Measurements from ENCODE around the gene HSD17B12. TPM values are rescaled to one million over a fixed set of nuclear protein-coding genes. Genes with fewer than 3 reads are reported as not detected.

HSD17B12 gene
- total and polyA plus RNA-seq, 2 of the 13 experiments (the other 11 are each of a cell fraction or from before 2014, with no cell fraction given), result 50.3 to 117 TPM

GRCh38 chr11:43748095-43748494 is 67.6 kb downstream of the HSD17B12 start:
- H3K4me2 ChIP-seq (ENCODE audit: low read depth, low read length), result no peak overlapping the region
- H3K4me3 ChIP-seq (replicated peaks in 1 of 3; ENCODE audit: insufficient read depth in 1 of 3, low read depth in 2 of 3, low read length in 3 of 3), result no peak overlapping the region
- no peak for DNase-seq (ENCODE audit: low spot score)
- H3K27me3 ChIP-seq (ENCODE audit: control insufficient read depth in 1 of 2, insufficient read depth in 2 of 2, low read length in 2 of 2), result no peaks in the 10 kb centered on the region
- ChIA-PET CTCF (ENCODE audit: low intra/inter-chr PET ratio, low total read pairs) (no interaction called here), POLR2A (no interaction called here)
- H3K9ac ChIP-seq (ENCODE audit: insufficient read depth, low read depth, low read length), result no peak overlapping the region
- in situ Hi-C loops (cut with HindIII; ENCODE audit: extremely low pct_ligation_motif_present, low pct_unique_long_range_greater_than_20kb), result no loop called here
- no peak for ATAC-seq
- 97% methylated on average over 2 of the region's 2 CpGs for WGBS (ENCODE audit: low lambda C conversion rate)
- H3K27ac ChIP-seq (ENCODE audit: extremely low read length, insufficient read depth, low read length), result no peak overlapping the region
- intact Hi-C loops (cut with micrococcal nuclease; ENCODE audit: unreplicated experiment), result no loop called here
- peaks cover 34% of the 10 kb centered on the region for H3K79me2 ChIP-seq (ENCODE audit: insufficient read depth, low read length)
- BruUV-seq (replicated peaks), result no TSS peak
- TF ChIP-seq FOXJ3 (CRISPR knock-in tag; IDR thresholded peaks at IDR 0.05; ENCODE audit: borderline replicate concordance), result no peak
- no peak for TF ChIP-seq AGO1 (IDR thresholded peaks at IDR 0.05; ENCODE audit: low read depth, low read length, poor library complexity, severe bottlenecking)
- TF ChIP-seq ZNF883 (CRISPR knock-in tag; IDR thresholded peaks at IDR 0.05; ENCODE audit: not compliant biosample characterization), result no peak
- TF ChIP-seq NFKB2 (CRISPR knock-in tag; IDR thresholded peaks at IDR 0.05; ENCODE audit: borderline replicate concordance), result no peak
- no peak for TF ChIP-seq ZFP36 (IDR thresholded peaks at IDR 0.05; ENCODE audit: borderline replicate concordance, low read depth, low read length, partially characterized antibody)
- no peak for TF ChIP-seq ZBTB34 (CRISPR knock-in tag; IDR thresholded peaks at IDR 0.05)
- TF ChIP-seq ZNF205 (CRISPR knock-in tag; IDR thresholded peaks at IDR 0.05), result no peak
- H2AFZ ChIP-seq (ENCODE audit: low read length), result no peak overlapping the region
- H3K4me1 ChIP-seq (ENCODE audit: insufficient read depth, low read length), result peaks cover 10% of the 10 kb centered on the region; the same call in 1 of the 2 replicates
- H4K20me1 ChIP-seq (ENCODE audit: insufficient read depth, low read length), result peaks cover 11% of the 10 kb centered on the region; the same call in 1 of the 2 replicates
- H3K9me3 ChIP-seq (ENCODE audit: low read length), result no peaks in the 10 kb centered on the region
- peaks cover 6 to 17% of the 10 kb centered on the region in 2 experiments for H3K36me3 ChIP-seq (replicated peaks in 1 of 2; ENCODE audit: control insufficient read depth in 1 of 2, insufficient read depth in 2 of 2, low read length in 2 of 2)
- no peak for FAIRE-seq

DNA sequence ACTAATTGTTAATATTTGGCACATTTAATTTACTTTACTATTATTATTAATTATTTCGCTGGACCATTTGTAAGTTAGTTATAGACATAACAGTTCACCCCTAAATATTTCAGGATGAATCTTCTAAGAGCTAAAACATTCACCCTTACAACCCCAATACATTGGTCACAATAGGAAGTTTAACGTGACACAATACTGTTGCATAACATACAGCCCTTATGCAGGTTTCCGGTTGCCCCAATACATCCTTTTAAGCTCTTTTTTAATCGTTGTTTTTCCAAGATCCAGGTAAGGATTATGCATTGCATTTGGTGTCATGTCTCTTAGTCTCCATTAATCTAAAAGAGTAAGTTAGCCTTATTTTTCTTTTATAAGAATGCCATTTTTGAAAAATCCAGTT is 71.2 kb downstream of the HSD17B12 start:
- Histone ChIP-seq H3K27me3 (ENCODE audit: control insufficient read depth in 1 of 2, insufficient read depth in 2 of 2, low read length in 2 of 2) (no peaks in the 10 kb centered on the region), H4K20me1 (ENCODE audit: insufficient read depth, low read length) (peaks cover 6% of the 10 kb centered on the region; the same call in 1 of the 2 replicates)
- CTCF ChIA-PET (ENCODE audit: low intra/inter-chr PET ratio, low total read pairs), result no interaction called here
- no peak for TF ChIP-seq HOXA7 (CRISPR knock-in tag; IDR thresholded peaks at IDR 0.05)
- no peak for TF ChIP-seq FOXO1 (CRISPR knock-in tag; IDR thresholded peaks at IDR 0.05)
- TF ChIP-seq GABPB1 (CRISPR knock-in tag; IDR thresholded peaks at IDR 0.05), result no peak
- TF ChIP-seq ZFP82 (CRISPR knock-in tag; IDR thresholded peaks at IDR 0.05; ENCODE audit: borderline replicate concordance), result no peak
- TF ChIP-seq, protein P1, sequence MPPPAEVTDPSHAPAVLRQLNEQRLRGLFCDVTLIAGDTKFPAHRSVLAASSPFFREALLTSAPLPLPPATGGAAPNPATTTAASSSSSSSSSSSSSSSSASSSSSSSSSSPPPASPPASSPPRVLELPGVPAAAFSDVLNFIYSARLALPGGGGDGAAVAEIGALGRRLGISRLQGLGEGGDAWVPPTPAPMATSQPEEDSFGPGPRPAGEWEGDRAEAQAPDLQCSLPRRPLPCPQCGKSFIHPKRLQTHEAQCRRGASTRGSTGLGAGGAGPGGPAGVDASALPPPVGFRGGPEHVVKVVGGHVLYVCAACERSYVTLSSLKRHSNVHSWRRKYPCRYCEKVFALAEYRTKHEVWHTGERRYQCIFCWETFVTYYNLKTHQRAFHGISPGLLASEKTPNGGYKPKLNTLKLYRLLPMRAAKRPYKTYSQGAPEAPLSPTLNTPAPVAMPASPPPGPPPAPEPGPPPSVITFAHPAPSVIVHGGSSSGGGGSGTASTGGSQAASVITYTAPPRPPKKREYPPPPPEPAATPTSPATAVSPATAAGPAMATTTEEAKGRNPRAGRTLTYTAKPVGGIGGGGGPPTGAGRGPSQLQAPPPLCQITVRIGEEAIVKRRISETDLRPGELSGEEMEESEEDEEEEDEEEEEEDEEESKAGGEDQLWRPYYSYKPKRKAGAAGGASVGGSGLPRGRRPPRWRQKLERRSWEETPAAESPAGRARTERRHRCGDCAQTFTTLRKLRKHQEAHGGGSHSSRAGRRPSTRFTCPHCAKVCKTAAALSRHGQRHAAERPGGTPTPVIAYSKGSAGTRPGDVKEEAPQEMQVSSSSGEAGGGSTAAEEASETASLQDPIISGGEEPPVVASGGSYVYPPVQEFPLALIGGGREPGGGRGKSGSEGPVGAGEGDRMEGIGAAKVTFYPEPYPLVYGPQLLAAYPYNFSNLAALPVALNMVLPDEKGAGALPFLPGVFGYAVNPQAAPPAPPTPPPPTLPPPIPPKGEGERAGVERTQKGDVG (CRISPR knock-in tag; IDR thresholded peaks at IDR 0.05; ENCODE audit: borderline replicate concordance), result no peak
- TF ChIP-seq CCAR2 (optimal IDR thresholded peaks at IDR 0.05; ENCODE audit: low read depth, low read length), result no peak
- TF ChIP-seq KDM5B (CRISPR knock-in tag; IDR thresholded peaks at IDR 0.05; ENCODE audit: borderline replicate concordance), result no peak
- no peak for TF ChIP-seq NFE2 (CRISPR knock-in tag; IDR thresholded peaks at IDR 0.05)

More for the DNA sequence above, 71.2 kb downstream of the HSD17B12 start:
- Histone ChIP-seq H3K4me2 (ENCODE audit: low read depth, low read length) (no peak overlapping the region), H3K36me3 (replicated peaks in 1 of 2; ENCODE audit: control insufficient read depth in 1 of 2, insufficient read depth in 2 of 2, low read length in 2 of 2) (peaks cover 0 to 28% of the 10 kb centered on the region in 2 experiments; a peak in 4 of 5 replicates), H3K9me3 (ENCODE audit: low read length) (no peaks in the 10 kb centered on the region), H3K9ac (ENCODE audit: insufficient read depth, low read depth, low read length) (no peak overlapping the region), H3K4me3 (replicated peaks in 1 of 3; ENCODE audit: insufficient read depth in 1 of 3, low read depth in 2 of 3, low read length in 3 of 3) (no peak overlapping the region), H3K27ac (ENCODE audit: extremely low read length, insufficient read depth, low read length) (no peak overlapping the region), H2AFZ (ENCODE audit: low read length) (no peak overlapping the region), H3K4me1 (ENCODE audit: insufficient read depth, low read length) (peaks cover 8% of the 10 kb centered on the region; the same call in 1 of the 2 replicates), H3K79me2 (ENCODE audit: insufficient read depth, low read length) (peaks cover 7% of the 10 kb centered on the region)
- ATAC-seq (no peak), DNase-seq (ENCODE audit: low spot score) (no peak), FAIRE-seq (no peak)
- in situ Hi-C loops (cut with HindIII; ENCODE audit: extremely low pct_ligation_motif_present, low pct_unique_long_range_greater_than_20kb) (no loop called here), intact Hi-C loops (cut with micrococcal nuclease; ENCODE audit: unreplicated experiment) (no loop called here)
- 94% methylated on average over 4 of the region's 4 CpGs for WGBS (ENCODE audit: low lambda C conversion rate)
- BruUV-seq (replicated peaks), result no TSS peak
- POLR2A ChIA-PET, result no interaction called here
